ENCODE results near the gene TP53I13. TPM values are rescaled to one million over a fixed set of nuclear protein-coding genes. Genes with fewer than 3 reads are reported as not detected.
"Not testable (repeated sequence)": the region's sequence is repeated elsewhere in the genome, so short reads cannot be mapped to it uniquely, and the experiment has no call there.

TP53I13 gene
- total RNA-seq, 1 experiment from 2014 or later: 28.1 TPM

- H3K4me2 ChIP-seq (ENCODE audit: insufficient read depth, insufficient read length, low read length): no peak overlapping the region
- H3K18ac ChIP-seq (ENCODE audit: insufficient read length, low read depth, low read length): no peak overlapping the region
- H3K4me3 Mint-ChIP-seq: no peak overlapping the region
- no peak overlapping the region for H2AK5ac ChIP-seq (ENCODE audit: insufficient read length, low read length)
- no peaks in the 10 kb centered on the region for H3K9me3 ChIP-seq (ENCODE audit: control insufficient read depth, low read depth, low read length)
- H3K56ac ChIP-seq (ENCODE audit: insufficient read length, low read depth, low read length): no peak overlapping the region
- H4K20me1 ChIP-seq (ENCODE audit: control insufficient read depth, insufficient read depth, insufficient read length): no peaks in the 10 kb centered on the region
- no peak overlapping the region for H2BK15ac ChIP-seq (ENCODE audit: low read depth, low read length)
- H3T11ph ChIP-seq (ENCODE audit: low read length): no peak overlapping the region
- peaks cover 13% of the 10 kb centered on the region for H3K27me3 Mint-ChIP-seq (ENCODE audit: low read depth)
- DNase-seq: no peak
- H3K27ac Mint-ChIP-seq: no peak overlapping the region
- no peak overlapping the region for H3K23ac ChIP-seq (ENCODE audit: insufficient read length, low read depth, low read length)
- no peaks in the 10 kb centered on the region for H3K4me1 ChIP-seq (ENCODE audit: insufficient read depth, low read length)
- H3K14ac ChIP-seq (ENCODE audit: insufficient read depth, low read length): no peak overlapping the region
- no peak overlapping the region for H2BK5ac ChIP-seq (ENCODE audit: insufficient read length, low read length)
- no peak overlapping the region for H4K91ac ChIP-seq (ENCODE audit: insufficient read length, low read depth, low read length)
- no peaks in the 10 kb centered on the region for H3K27me3 ChIP-seq (ENCODE audit: insufficient read depth, low read length)
- no peaks in the 10 kb centered on the region for H3K9me3 Mint-ChIP-seq
- no peak overlapping the region for H4K8ac ChIP-seq (replicated peaks; ENCODE audit: insufficient read length, low read depth, low read length)
- no peaks in the 10 kb centered on the region for H3K4me1 Mint-ChIP-seq
- H4K5ac ChIP-seq (ENCODE audit: insufficient read length, low read depth, low read length): no peak overlapping the region
- no peaks in the 10 kb centered on the region for H3K23me2 ChIP-seq (ENCODE audit: insufficient read length, low read depth, low read length, poor library complexity, severe bottlenecking)
- no peak overlapping the region for H2BK12ac ChIP-seq (ENCODE audit: insufficient read length, low read depth, low read length)
- no peak for TF ChIP-seq CTCF (conservative IDR thresholded peaks at IDR 0.05)
- H3K79me1 ChIP-seq (ENCODE audit: insufficient read depth, low read depth, low read length, poor library complexity, severe bottlenecking): no peaks in the 10 kb centered on the region
- H3K9ac ChIP-seq (ENCODE audit: extremely low read depth, insufficient read length, low read length): no peak overlapping the region
- H3K27ac ChIP-seq (ENCODE audit: insufficient read length, low read depth, low read length): no peak overlapping the region
- no peaks in the 10 kb centered on the region for H3K36me3 Mint-ChIP-seq (ENCODE audit: insufficient read depth in 1 of 3, low read depth in 3 of 3)
- H2BK20ac ChIP-seq (ENCODE audit: low read depth, low read length, poor library complexity, severe bottlenecking): no peak overlapping the region
- no peak overlapping the region for H2BK120ac ChIP-seq (ENCODE audit: low read depth, low read length, poor library complexity, severe bottlenecking)
- no peak overlapping the region for H2AFZ ChIP-seq (ENCODE audit: low read length)
- H3K79me2 ChIP-seq (ENCODE audit: insufficient read depth, low read length): no peaks in the 10 kb centered on the region
- no peak overlapping the region for H3K4ac ChIP-seq (ENCODE audit: low read depth, low read length)
Measured at GRCh38 chr17:29557739-29558116, 10.8 kb upstream of the TP53I13 start.

GRCh38 chr17:29558139-29558538 is 10.4 kb upstream of the TP53I13 start:
- H3K23me2 ChIP-seq (ENCODE audit: insufficient read length, low read depth, low read length, poor library complexity, severe bottlenecking); H3K27ac Mint-ChIP-seq; H3K9me3 ChIP-seq (ENCODE audit: control insufficient read depth, low read depth, low read length); H4K91ac ChIP-seq (ENCODE audit: insufficient read length, low read depth, low read length); H3T11ph ChIP-seq (ENCODE audit: low read length); H3K4me2 ChIP-seq (ENCODE audit: insufficient read depth, insufficient read length, low read length); H2AK5ac ChIP-seq (ENCODE audit: insufficient read length, low read length); H3K9ac ChIP-seq (ENCODE audit: extremely low read depth, insufficient read length, low read length); H3K9me3 Mint-ChIP-seq; H3K27me3 ChIP-seq (ENCODE audit: insufficient read depth, low read length); H3K4me1 ChIP-seq (ENCODE audit: insufficient read depth, low read length); H3K23ac ChIP-seq (ENCODE audit: insufficient read length, low read depth, low read length); H2BK15ac ChIP-seq (ENCODE audit: low read depth, low read length); H2BK12ac ChIP-seq (ENCODE audit: insufficient read length, low read depth, low read length); H3K36me3 Mint-ChIP-seq (ENCODE audit: insufficient read depth in 1 of 3, low read depth in 3 of 3); H3K27ac ChIP-seq (ENCODE audit: insufficient read length, low read depth, low read length); H3K79me2 ChIP-seq (ENCODE audit: insufficient read depth, low read length); H3K56ac ChIP-seq (ENCODE audit: insufficient read length, low read depth, low read length); H3K79me1 ChIP-seq (ENCODE audit: insufficient read depth, low read depth, low read length, poor library complexity, severe bottlenecking); H4K20me1 ChIP-seq (ENCODE audit: control insufficient read depth, insufficient read depth, insufficient read length); H4K5ac ChIP-seq (ENCODE audit: insufficient read length, low read depth, low read length); H3K4ac ChIP-seq (ENCODE audit: low read depth, low read length); H3K4me3 Mint-ChIP-seq; H2BK120ac ChIP-seq (ENCODE audit: low read depth, low read length, poor library complexity, severe bottlenecking); H3K14ac ChIP-seq (ENCODE audit: insufficient read depth, low read length); H3K4me1 Mint-ChIP-seq; H4K8ac ChIP-seq (replicated peaks; ENCODE audit: insufficient read length, low read depth, low read length); H2BK20ac ChIP-seq (ENCODE audit: low read depth, low read length, poor library complexity, severe bottlenecking); H2AFZ ChIP-seq (ENCODE audit: low read length); DNase-seq; H3K18ac ChIP-seq (ENCODE audit: insufficient read length, low read depth, low read length); H2BK5ac ChIP-seq (ENCODE audit: insufficient read length, low read length): not testable (repeated sequence)
- WGBS (ENCODE audit: extremely low coverage, insufficient read length, low lambda C conversion rate): no CpG with 5 or more reads among the region's 5 CpGs
- peaks cover 16% of the 10 kb centered on the region for H3K27me3 Mint-ChIP-seq (ENCODE audit: low read depth)

Data from H9 (cell line).